Measurements from ENCODE around the gene SLIT3.

Gene SLIT3

DNA sequence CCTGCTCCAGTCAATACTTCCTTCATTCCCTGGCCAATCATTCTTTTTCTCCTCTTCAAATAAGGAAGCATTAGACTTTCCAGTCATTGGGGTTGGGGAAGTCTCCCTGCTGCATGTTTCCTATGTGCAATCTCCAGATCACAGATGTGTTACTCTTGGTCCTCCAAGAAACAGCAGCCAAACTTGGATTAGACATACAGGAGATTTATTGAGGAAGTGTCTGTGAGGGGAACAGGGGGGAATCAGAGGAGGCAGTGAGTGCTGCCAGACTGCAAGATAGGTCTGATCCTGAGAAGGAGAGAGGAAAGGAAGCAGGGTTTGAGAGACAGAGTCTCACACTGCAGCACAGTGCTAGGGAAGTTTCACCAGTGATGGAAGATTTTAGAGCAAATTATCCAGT lies 40.6 kb upstream of the SLIT3 start:
- no peak for DNase-seq (ENCODE audit: low read depth)

DNA sequence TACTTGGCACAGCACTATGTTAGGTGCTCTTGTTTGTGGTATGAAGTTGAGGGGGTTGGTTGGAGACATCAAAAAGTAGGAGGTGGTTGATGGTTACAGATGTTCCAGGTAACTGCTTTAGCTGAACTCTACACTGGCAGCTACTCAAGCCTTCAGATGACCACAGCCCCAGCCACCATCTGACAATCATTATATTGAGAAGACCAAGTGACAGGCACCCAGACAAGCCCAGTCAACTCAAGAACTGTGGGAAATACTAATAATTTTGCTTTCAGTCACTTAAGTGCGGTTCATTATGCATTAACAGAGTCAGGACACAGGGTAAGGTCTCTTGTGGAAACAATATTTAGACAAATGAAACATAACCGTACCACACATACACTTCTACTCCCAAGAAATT lies 38.9 kb upstream of the SLIT3 start:
- DNase-seq (ENCODE audit: low read depth), result no peak
- TF ChIP-seq MYC (IDR thresholded peaks at IDR 0.05; ENCODE audit: low read depth, low read length) (no peak), POLR2A (IDR thresholded peaks at IDR 0.05; ENCODE audit: extremely low read depth, insufficient read length) (no peak)
- TF ChIP-seq, protein P1, sequence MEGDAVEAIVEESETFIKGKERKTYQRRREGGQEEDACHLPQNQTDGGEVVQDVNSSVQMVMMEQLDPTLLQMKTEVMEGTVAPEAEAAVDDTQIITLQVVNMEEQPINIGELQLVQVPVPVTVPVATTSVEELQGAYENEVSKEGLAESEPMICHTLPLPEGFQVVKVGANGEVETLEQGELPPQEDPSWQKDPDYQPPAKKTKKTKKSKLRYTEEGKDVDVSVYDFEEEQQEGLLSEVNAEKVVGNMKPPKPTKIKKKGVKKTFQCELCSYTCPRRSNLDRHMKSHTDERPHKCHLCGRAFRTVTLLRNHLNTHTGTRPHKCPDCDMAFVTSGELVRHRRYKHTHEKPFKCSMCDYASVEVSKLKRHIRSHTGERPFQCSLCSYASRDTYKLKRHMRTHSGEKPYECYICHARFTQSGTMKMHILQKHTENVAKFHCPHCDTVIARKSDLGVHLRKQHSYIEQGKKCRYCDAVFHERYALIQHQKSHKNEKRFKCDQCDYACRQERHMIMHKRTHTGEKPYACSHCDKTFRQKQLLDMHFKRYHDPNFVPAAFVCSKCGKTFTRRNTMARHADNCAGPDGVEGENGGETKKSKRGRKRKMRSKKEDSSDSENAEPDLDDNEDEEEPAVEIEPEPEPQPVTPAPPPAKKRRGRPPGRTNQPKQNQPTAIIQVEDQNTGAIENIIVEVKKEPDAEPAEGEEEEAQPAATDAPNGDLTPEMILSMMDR (IDR thresholded peaks at IDR 0.05; ENCODE audit: low read depth, low read length), result no peak
- TF ChIP-seq, protein P2, sequence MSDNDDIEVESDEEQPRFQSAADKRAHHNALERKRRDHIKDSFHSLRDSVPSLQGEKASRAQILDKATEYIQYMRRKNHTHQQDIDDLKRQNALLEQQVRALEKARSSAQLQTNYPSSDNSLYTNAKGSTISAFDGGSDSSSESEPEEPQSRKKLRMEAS (IDR thresholded peaks at IDR 0.05; ENCODE audit: low read depth, low read length), result no peak
- no peak overlapping the region for H3K4me3 ChIP-seq (ENCODE audit: low read depth, low read length)

More for the DNA sequence above, 40.6 kb upstream of the SLIT3 start:
- no peak overlapping the region for H3K4me3 ChIP-seq (ENCODE audit: low read depth, low read length)
- TF ChIP-seq POLR2A (IDR thresholded peaks at IDR 0.05; ENCODE audit: extremely low read depth, insufficient read length) (no peak), MYC (IDR thresholded peaks at IDR 0.05; ENCODE audit: low read depth, low read length) (no peak)
- TF ChIP-seq, protein P1 (IDR thresholded peaks at IDR 0.05; ENCODE audit: low read depth, low read length), result no peak

DNA sequence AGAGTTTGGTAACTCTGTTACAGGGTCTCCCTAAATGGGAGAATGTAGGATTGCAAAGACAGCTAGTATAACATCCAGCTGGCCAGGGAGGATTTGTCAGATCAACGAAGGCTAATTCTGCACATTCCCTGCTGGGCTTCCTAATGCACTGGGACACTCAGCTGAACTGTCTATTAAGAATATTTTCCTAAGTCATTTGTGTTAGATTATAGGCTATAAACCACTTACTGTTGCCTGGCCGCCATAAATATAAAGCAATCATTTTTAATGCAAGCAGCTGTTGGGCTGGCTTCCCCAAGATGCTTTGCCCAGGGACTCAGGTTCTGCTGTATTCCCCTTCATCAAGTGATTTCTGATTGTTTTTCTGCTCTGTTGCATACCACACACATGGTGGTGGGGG lies 35.3 kb upstream of the SLIT3 start:
- no peak for DNase-seq (ENCODE audit: low read depth)
- TF ChIP-seq MYC (IDR thresholded peaks at IDR 0.05; ENCODE audit: low read depth, low read length) (no peak), POLR2A (IDR thresholded peaks at IDR 0.05; ENCODE audit: extremely low read depth, insufficient read length) (no peak)
- TF ChIP-seq, protein P2 (IDR thresholded peaks at IDR 0.05; ENCODE audit: low read depth, low read length), result no peak

DNA sequence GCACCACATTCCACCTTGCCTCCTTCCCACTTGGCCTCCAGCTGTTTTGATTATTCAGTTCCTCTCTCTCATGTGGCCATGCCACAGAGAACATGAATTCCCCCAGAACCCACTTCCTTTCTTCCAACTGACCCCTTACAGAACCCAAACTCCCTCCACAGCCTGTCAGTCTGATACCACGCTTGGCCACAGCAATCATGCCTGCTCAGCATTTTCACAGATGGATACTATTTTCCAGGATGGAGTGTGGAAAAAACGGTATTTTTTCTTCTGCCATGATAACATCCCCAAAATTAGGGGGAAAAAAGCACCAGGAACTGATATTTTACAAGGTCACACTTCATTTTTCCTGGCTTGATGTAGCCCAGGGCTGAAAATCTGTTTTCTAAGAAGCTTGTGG lies 34.9 kb upstream of the SLIT3 start:
- no peak overlapping the region for H3K4me3 ChIP-seq (ENCODE audit: low read depth, low read length)
- no peak for DNase-seq (ENCODE audit: low read depth)

More for the DNA sequence above, 35.3 kb upstream of the SLIT3 start:
- H3K4me3 ChIP-seq (ENCODE audit: low read depth, low read length), result no peak overlapping the region

DNA sequence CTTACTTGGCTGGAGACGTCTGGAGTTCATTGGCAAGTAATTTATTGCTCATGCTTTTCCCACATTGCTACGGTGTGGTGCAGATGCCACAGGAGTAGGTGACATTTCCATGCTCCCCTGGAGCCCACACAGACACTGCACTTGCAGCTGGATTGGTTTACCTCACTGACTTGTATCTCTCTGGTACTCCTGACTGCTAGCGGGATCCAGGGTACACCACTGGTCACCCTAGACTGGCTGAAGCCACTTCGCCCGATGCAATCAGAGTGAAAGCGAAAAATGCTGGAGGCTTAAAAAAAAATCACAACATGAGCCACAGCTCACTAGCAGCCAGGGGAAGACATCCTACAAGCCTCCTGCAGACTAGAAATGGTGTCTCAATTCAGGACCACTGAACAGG lies 32.6 kb upstream of the SLIT3 start:
- DNase-seq (ENCODE audit: low read depth), result no peak
- TF ChIP-seq POLR2A (IDR thresholded peaks at IDR 0.05; ENCODE audit: extremely low read depth, insufficient read length) (no peak), MYC (IDR thresholded peaks at IDR 0.05; ENCODE audit: low read depth, low read length) (no peak)
- TF ChIP-seq, protein P1 (IDR thresholded peaks at IDR 0.05; ENCODE audit: low read depth, low read length), result no peak
- TF ChIP-seq, protein P2 (IDR thresholded peaks at IDR 0.05; ENCODE audit: low read depth, low read length), result no peak

More for the DNA sequence above, 34.9 kb upstream of the SLIT3 start:
- TF ChIP-seq, protein P1 (IDR thresholded peaks at IDR 0.05; ENCODE audit: low read depth, low read length), result no peak
- no peak for TF ChIP-seq MYC (IDR thresholded peaks at IDR 0.05; ENCODE audit: low read depth, low read length)
- TF ChIP-seq POLR2A (IDR thresholded peaks at IDR 0.05; ENCODE audit: extremely low read depth, insufficient read length), result no peak
- TF ChIP-seq, protein P2 (IDR thresholded peaks at IDR 0.05; ENCODE audit: low read depth, low read length), result no peak

DNA sequence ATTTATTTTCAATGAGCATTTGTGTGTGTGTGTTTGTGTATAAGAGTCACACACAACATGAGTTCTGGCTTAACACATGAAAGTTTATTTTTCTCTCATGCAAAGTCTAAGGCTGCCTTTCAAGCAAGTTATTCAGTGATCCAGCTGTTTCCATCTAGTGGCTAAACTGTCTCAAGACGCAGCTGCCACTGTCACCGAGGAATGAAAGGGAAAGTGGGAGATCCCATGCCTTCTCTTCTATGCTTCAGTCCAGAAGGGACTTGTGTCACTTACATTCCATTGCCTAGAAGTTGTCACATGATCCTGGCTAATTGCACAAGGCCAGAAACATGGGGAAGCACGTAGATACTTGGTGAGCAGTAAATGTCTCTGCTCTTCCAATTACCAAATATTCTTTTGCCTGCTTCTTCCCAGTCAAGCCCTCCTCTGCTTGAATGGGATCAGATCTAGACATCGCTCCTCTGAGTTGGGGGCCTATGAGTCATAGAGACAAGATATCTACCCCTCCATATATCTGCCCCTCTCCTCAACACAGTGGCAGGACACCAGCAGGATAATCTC lies 30.4 kb upstream of the SLIT3 start:
- H3K4me3 ChIP-seq (ENCODE audit: low read depth, low read length), result no peak overlapping the region
- no peak for DNase-seq (ENCODE audit: low read depth)
- TF ChIP-seq MYC (IDR thresholded peaks at IDR 0.05; ENCODE audit: low read depth, low read length) (no peak), POLR2A (IDR thresholded peaks at IDR 0.05; ENCODE audit: extremely low read depth, insufficient read length) (no peak)
- TF ChIP-seq, protein P1 (IDR thresholded peaks at IDR 0.05; ENCODE audit: low read depth, low read length), result no peak
- TF ChIP-seq, protein P2 (IDR thresholded peaks at IDR 0.05; ENCODE audit: low read depth, low read length), result no peak

More for the DNA sequence above, 32.6 kb upstream of the SLIT3 start:
- H3K4me3 ChIP-seq (ENCODE audit: low read depth, low read length), result no peak overlapping the region

Data from NB4 (cell line).